Kidney (tissue), 14 donors: ENCODE measurements around the gene ALCAM. TPM values are rescaled to one million over a fixed set of nuclear protein-coding genes. Genes with fewer than 3 reads are reported as not detected.

ENCODE experiments used
- DNase-seq, 5 donors: peaks; one replicate each; pipeline ENCODE4 v3.0.0-alpha.2; 2013 to 2020
- FAIRE-seq: peaks from 2 replicates; lab custom pipeline; 2012; peaks lifted over from hg19 to GRCh38; lab: Jason Lieb, UNC
- H3K27ac ChIP-seq, 2 donors: one replicate each; pipeline ENCODE4 v1.7.0; 2013; ENCODE audit warnings: low read depth in 2 of 2, low read length in 2 of 2, inconsistent platforms in 1 of 2
- H3K27me3 ChIP-seq: one replicate; pipeline ENCODE4 v1.7.1; 2013; ENCODE audit warnings: low read length, inconsistent platforms; ENCODE audit not compliant: control insufficient read depth, insufficient read depth
- H3K36me3 ChIP-seq, 3 donors: one replicate each; pipeline versions ENCODE4 v1.7.0 to v1.7.1; 2013; ENCODE audit warnings: low read length in 3 of 3, control low read depth in 1 of 3, inconsistent platforms in 1 of 3; ENCODE audit not compliant: insufficient read depth in 3 of 3, control insufficient read depth in 2 of 3
- H3K4me1 ChIP-seq, 3 donors: one replicate each; pipeline versions ENCODE4 v1.7.0 to v1.7.1; 2013; ENCODE audit warnings: low read length in 3 of 3, inconsistent platforms in 1 of 3, low read depth in 1 of 3; ENCODE audit not compliant: control insufficient read depth in 2 of 3, insufficient read depth in 2 of 3
- H3K4me3 ChIP-seq, 3 donors: one replicate each; pipeline versions ENCODE4 v1.7.0 to v1.8.1; 2013; ENCODE audit warnings: low read length in 3 of 3, control low read depth in 1 of 3, inconsistent platforms in 1 of 3
- H3K9ac ChIP-seq, 3 donors: one replicate each; pipeline versions ENCODE4 v1.7.0 to v1.7.1; 2013; ENCODE audit warnings: low read length in 3 of 3, control low read depth in 1 of 3, inconsistent platforms in 1 of 3
- H3K9me3 ChIP-seq, 3 donors: one replicate each; pipeline versions ENCODE4 v1.7.0 to v1.7.1; 2013; ENCODE audit warnings: low read length in 3 of 3, control low read depth in 1 of 3, inconsistent platforms in 1 of 3; ENCODE audit not compliant: control insufficient read depth in 2 of 3, insufficient read depth in 1 of 3
- intact Hi-C: fragments of 100-400 bp; cut with DNase I; formaldehyde crosslinking; loops from one replicate; pipeline ENCODE4 v1.11.1; 2022
- polyA plus RNA-seq: library from polyadenylated mRNA; stranded (reverse); fragments of 350-450 nt; fragmentation: Illumina TruSeq; extraction: RNeasy Lipid Tissue Mini Kit (QIAGEN cat#74804); gene quantifications from one replicate; pipeline ENCODE4 v1.2.3, GENCODE V29; 2014; ENCODE audit warnings: low read depth, low replicate concordance; ENCODE audit not compliant: insufficient read depth
- total RNA-seq: library from RNA; stranded (reverse); fragmentation: NEBNext Ultra II Directional; extraction: Animal tissue kit (Norgen Biotek cat#: 25700); gene quantifications from one replicate; pipeline ENCODE4 v1.2.1, GENCODE V29; 2021
- TF ChIP-seq, protein P1 (sequence below): IDR thresholded peaks from 3 replicates; pipeline ENCODE4 v1.5.1; 2012; ENCODE audit warnings: mild to moderate bottlenecking, moderate library complexity, borderline replicate concordance; ENCODE audit not compliant: insufficient read depth; ENCODE audit errors: extremely low read depth
- donor health status: control.
- donor health status: control.
- donor health status: control.
- donor health status: control.
- donor health status: control.
- donor health status: DM: yes; HTN: yes; CAD: no.
- donor health status: Normal renal cell carcinoma (clear cell type).

The ALCAM gene
- total and polyA plus RNA-seq, 2 donors from 2014 or later = 15.1 to 36.4 TPM

GRCh38 chr3:105537371-105538080 is 170.8 kb downstream of the ALCAM start:
- no peaks in the 10 kb centered on the region for H3K27me3 ChIP-seq
- H3K9ac ChIP-seq = no peak overlapping the region
- TF ChIP-seq, protein P1, sequence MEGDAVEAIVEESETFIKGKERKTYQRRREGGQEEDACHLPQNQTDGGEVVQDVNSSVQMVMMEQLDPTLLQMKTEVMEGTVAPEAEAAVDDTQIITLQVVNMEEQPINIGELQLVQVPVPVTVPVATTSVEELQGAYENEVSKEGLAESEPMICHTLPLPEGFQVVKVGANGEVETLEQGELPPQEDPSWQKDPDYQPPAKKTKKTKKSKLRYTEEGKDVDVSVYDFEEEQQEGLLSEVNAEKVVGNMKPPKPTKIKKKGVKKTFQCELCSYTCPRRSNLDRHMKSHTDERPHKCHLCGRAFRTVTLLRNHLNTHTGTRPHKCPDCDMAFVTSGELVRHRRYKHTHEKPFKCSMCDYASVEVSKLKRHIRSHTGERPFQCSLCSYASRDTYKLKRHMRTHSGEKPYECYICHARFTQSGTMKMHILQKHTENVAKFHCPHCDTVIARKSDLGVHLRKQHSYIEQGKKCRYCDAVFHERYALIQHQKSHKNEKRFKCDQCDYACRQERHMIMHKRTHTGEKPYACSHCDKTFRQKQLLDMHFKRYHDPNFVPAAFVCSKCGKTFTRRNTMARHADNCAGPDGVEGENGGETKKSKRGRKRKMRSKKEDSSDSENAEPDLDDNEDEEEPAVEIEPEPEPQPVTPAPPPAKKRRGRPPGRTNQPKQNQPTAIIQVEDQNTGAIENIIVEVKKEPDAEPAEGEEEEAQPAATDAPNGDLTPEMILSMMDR = no peak
- FAIRE-seq (no peak), DNase-seq (no peak)
- no peaks in the 10 kb centered on the region for H3K9me3 ChIP-seq
- H3K27ac ChIP-seq = no peak overlapping the region
- peaks cover 0 to 6% (median 4%) of the 10 kb centered on the region in 3 donors for H3K36me3 ChIP-seq
- H3K4me3 ChIP-seq = no peak overlapping the region
- intact Hi-C loops = no loop called here
- H3K4me1 ChIP-seq = no peaks in the 10 kb centered on the region

DNA sequence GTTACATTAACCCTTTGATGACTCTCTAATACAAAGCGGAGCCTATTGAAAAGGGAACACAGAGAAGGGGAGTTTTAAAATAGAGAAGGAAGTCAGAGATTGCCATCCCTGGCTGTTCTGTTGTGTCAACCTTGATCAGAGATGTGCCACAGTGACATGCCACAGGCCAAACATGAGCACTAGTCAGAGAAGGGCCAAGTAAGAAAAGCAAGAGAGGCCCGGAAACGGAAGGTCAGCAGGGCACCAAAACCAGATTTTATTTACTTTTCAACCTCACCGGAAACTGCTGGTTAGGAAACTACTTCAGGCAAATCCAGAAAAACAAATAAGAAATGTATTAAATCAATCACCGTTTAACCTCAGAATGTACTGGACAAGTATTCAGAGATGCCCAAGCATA is 171.8 kb downstream of the ALCAM start:
- no peaks in the 10 kb centered on the region for H3K27me3 ChIP-seq
- no peak for FAIRE-seq
- TF ChIP-seq, protein P1 = no peak
- H3K4me3 ChIP-seq = no peak overlapping the region
- intact Hi-C loops = no loop called here
- H3K4me1 ChIP-seq = no peaks in the 10 kb centered on the region
- H3K9me3 ChIP-seq = no peaks in the 10 kb centered on the region
- H3K9ac ChIP-seq = no peak overlapping the region
- DNase-seq = peak in 1 of 5 donors; percentile 8
- no peak overlapping the region for H3K27ac ChIP-seq
- H3K36me3 ChIP-seq = peaks cover 0 to 6% (median 4%) of the 10 kb centered on the region in 3 donors

DNA sequence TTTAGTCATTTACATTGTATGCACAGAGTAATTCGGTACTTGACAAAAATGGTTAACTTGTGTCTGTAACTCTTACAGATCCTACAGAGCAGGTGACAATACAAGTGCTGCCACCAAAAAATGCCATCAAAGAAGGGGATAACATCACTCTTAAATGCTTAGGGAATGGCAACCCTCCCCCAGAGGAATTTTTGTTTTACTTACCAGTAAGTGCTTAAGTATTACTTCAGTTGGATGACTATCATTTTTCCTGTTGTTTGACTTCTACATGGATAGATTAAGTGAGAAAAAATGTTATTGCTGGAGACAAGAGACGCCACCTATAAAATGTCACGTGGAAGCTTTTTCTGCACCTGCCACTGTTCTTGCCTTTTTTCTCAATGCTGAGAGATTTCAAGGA is 173.2 kb downstream of the ALCAM start:
- FAIRE-seq (no peak), DNase-seq (no peak)
- H3K4me1 ChIP-seq = no peaks in the 10 kb centered on the region
- no peak overlapping the region for H3K4me3 ChIP-seq
- TF ChIP-seq, protein P1 = no peak
- no peaks in the 10 kb centered on the region for H3K9me3 ChIP-seq
- no peak overlapping the region for H3K27ac ChIP-seq
- H3K9ac ChIP-seq = no peak overlapping the region
- H3K27me3 ChIP-seq = no peaks in the 10 kb centered on the region
- H3K36me3 ChIP-seq = peaks cover 0 to 6% (median 4%) of the 10 kb centered on the region in 3 donors
- intact Hi-C loops = no loop called here
